SKM-1 treated with dmso at 0.1 percent for 144 hours (cell line): ENCODE data around the gene BZW2.

Experiments used
- DNase-seq: peaks from one replicate; lab custom pipeline; 2025; ENCODE audit not compliant: unreplicated experiment; lab: John Stamatoyannopoulos, UW

Gene BZW2

GRCh38 chr7:16712916-16713315 lies 66.9 kb downstream of the BZW2 start:
- DNase-seq = no peak

GRCh38 chr7:16715928-16716327 lies 69.9 kb downstream of the BZW2 start:
- DNase-seq = no peak

- no peak for DNase-seq
These were observed 72.2 kb downstream of the BZW2 start for GRCh38 chr7:16718111-16718656.

GRCh38 chr7:16719699-16720098 lies 73.7 kb downstream of the BZW2 start:
- no peak for DNase-seq

GRCh38 chr7:16721541-16721940 lies 75.6 kb downstream of the BZW2 start:
- no peak for DNase-seq

- DNase-seq = no peak
These were observed 78.4 kb downstream of the BZW2 start for GRCh38 chr7:16724344-16724743.

- DNase-seq = no peak
These were observed 80.2 kb downstream of the BZW2 start for GRCh38 chr7:16726189-16726588.

GRCh38 chr7:16727736-16728135 lies 81.8 kb downstream of the BZW2 start:
- no peak for DNase-seq

GRCh38 chr7:16728811-16729210 lies 82.8 kb downstream of the BZW2 start:
- no peak for DNase-seq

GRCh38 chr7:16729541-16729940 lies 83.6 kb downstream of the BZW2 start:
- DNase-seq = no peak

GRCh38 chr7:16730937-16731336 lies 85.0 kb downstream of the BZW2 start:
- no peak for DNase-seq

GRCh38 chr7:16732828-16733227 lies 86.8 kb downstream of the BZW2 start:
- DNase-seq = no peak

- DNase-seq = no peak
These were observed 88.3 kb downstream of the BZW2 start for GRCh38 chr7:16734148-16734726.

- no peak for DNase-seq
These were observed 89.0 kb downstream of the BZW2 start for GRCh38 chr7:16735020-16735419.

GRCh38 chr7:16738011-16738688 lies 92.2 kb downstream of the BZW2 start:
- no peak for DNase-seq

- DNase-seq = no peak
These were observed 94.1 kb downstream of the BZW2 start for GRCh38 chr7:16739863-16740622.

- no peak for DNase-seq
These were observed 94.6 kb downstream of the BZW2 start for GRCh38 chr7:16740623-16740953.

GRCh38 chr7:16740996-16741395 lies 95.0 kb downstream of the BZW2 start:
- DNase-seq = no peak

GRCh38 chr7:16741676-16742075 lies 95.7 kb downstream of the BZW2 start:
- DNase-seq = no peak

GRCh38 chr7:16742547-16742946 lies 96.6 kb downstream of the BZW2 start:
- no peak for DNase-seq

- no peak for DNase-seq
These were observed 97.3 kb downstream of the BZW2 start for GRCh38 chr7:16743236-16743635.
